ENCODE measurements around the gene KIF17.
A peak's percentile ranks its signal among the peaks of the same experiment; 100 is the strongest.

The KIF17 gene

DNA sequence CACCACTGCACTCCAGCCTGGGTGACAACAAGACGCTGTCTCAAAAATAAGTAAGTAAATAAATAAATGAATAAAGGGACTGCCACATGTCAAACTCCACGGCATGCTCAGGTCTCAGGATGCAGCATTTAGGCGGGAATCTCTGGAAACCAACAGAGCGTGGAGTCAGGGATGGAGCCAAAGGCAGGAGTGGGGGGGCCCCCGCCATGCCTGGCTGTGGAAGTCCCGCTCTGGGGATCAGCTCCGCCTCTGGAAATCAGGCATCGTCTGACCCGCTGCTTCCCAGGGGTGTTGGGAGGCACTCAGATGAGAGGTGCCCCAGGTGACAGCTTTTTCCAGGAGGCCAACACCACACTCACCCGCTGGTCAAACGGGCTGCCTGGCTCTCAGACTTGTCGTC lies 20.2 kb downstream of the KIF17 start:
- TF ChIP-seq CTCF (IDR thresholded peaks at IDR 0.05; ENCODE audit: poor library complexity, severe bottlenecking), result no peak
- ATAC-seq (ENCODE audit: low read depth), result no peak
- Histone ChIP-seq H3K36me3 (ENCODE audit: low read depth) (no peaks in the 10 kb centered on the region), H3K9me3 (ENCODE audit: severe bottlenecking) (no peaks in the 10 kb centered on the region), H3K4me3 (ENCODE audit: severe bottlenecking) (no peak overlapping the region), H3K27ac (ENCODE audit: poor library complexity, severe bottlenecking) (peak overlapping the region; percentile 57), H3K27me3 (ENCODE audit: insufficient read depth, poor library complexity, severe bottlenecking) (no peaks in the 10 kb centered on the region), H3K4me1 (ENCODE audit: insufficient read depth, poor library complexity, severe bottlenecking) (peaks cover 16% of the 10 kb centered on the region)
- no peak for DNase-seq (ENCODE audit: low spot score)

DNA sequence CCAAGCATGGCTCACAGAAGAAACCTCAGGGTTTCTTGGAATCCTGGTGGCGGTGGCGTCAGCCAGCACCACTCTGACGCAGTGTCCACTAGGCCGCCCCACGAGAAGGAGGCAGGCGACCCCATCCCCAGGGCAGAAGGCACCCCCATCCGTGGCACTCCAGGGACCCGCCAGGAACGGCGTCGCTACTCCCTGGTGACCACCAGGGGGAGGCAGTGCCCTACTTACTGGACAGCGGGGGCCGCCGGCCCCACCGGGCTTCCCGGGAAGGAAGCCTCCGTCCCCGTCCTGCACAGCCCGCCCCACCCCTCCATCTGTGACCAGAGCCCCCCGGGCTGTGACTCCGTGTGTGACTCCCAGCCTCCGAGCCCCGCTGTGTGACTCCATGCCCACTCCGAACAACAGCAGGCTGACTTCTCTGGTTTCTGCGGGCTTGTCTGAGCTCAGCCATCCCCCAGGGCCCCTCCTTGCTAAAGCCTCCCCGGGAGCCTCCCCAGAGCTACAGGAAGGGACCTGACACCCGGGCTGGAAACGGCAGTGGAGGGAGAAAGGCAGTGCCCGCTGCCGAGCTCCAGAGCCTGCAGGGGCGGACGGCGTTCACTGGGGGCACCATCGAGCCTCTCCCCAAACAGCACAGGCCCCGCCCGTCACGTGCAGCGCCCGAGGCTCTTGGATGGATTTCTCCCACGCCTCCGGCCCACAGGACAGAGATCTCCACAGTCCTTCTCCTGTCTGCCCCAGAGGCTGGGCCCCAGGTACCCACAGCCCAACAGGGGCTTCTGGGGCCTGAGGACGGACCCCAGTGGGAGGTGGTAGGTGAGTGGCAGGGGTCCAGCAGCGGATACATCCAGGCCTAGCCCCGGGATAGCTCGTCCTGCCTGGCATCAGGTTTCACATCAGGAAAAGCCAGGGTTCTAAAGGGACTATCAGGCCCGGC lies 21.1 kb downstream of the KIF17 start:
- peak; percentile 92 for ATAC-seq (ENCODE audit: low read depth)
- H3K27me3 ChIP-seq (ENCODE audit: insufficient read depth, poor library complexity, severe bottlenecking), result no peaks in the 10 kb centered on the region
- peak; percentile 97 for TF ChIP-seq CTCF (IDR thresholded peaks at IDR 0.05; ENCODE audit: poor library complexity, severe bottlenecking)
- peak overlapping the region; percentile 57 for H3K27ac ChIP-seq (ENCODE audit: poor library complexity, severe bottlenecking)
- no peaks in the 10 kb centered on the region for H3K9me3 ChIP-seq (ENCODE audit: severe bottlenecking)
- H3K4me1 ChIP-seq (ENCODE audit: insufficient read depth, poor library complexity, severe bottlenecking), result peaks cover 16% of the 10 kb centered on the region
- H3K4me3 ChIP-seq (ENCODE audit: severe bottlenecking), result peak overlapping the region; percentile 33
- peak; percentile 93 for DNase-seq (ENCODE audit: low spot score)
- no peaks in the 10 kb centered on the region for H3K36me3 ChIP-seq (ENCODE audit: low read depth)

- Histone ChIP-seq H3K4me1 (ENCODE audit: insufficient read depth, poor library complexity, severe bottlenecking) (peaks cover 16% of the 10 kb centered on the region), H3K36me3 (ENCODE audit: low read depth) (no peaks in the 10 kb centered on the region), H3K4me3 (ENCODE audit: severe bottlenecking) (no peak overlapping the region), H3K27me3 (ENCODE audit: insufficient read depth, poor library complexity, severe bottlenecking) (no peaks in the 10 kb centered on the region), H3K9me3 (ENCODE audit: severe bottlenecking) (no peaks in the 10 kb centered on the region), H3K27ac (ENCODE audit: poor library complexity, severe bottlenecking) (no peak overlapping the region)
- no peak for ATAC-seq (ENCODE audit: low read depth)
- TF ChIP-seq CTCF (IDR thresholded peaks at IDR 0.05; ENCODE audit: poor library complexity, severe bottlenecking), result no peak
- no peak for DNase-seq (ENCODE audit: low spot score)
Observed at GRCh38 chr1:20695515-20695914, 22.3 kb downstream of the KIF17 start.

DNA sequence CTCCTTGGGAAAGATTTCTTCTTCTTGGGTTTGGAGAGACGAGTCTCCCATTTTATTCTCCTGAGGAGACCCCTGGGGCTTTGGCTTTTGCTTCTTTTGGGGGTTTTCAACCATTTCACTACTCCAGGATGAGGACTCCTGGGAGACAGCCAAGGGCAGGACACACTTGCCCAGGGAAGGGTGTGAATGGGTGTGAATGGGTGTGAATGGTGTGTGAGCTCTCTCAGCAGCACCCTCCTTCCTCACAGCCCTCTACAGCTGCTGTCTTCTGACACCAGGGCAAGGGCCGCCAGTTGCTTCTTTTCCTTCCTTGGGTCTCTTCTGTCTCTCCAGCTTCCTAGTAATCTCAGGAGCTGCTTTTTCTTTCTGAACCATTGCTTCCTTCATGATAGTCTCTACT lies 24.2 kb downstream of the KIF17 start:
- Histone ChIP-seq H3K27me3 (ENCODE audit: insufficient read depth, poor library complexity, severe bottlenecking) (no peaks in the 10 kb centered on the region), H3K4me1 (ENCODE audit: insufficient read depth, poor library complexity, severe bottlenecking) (peaks cover 16% of the 10 kb centered on the region), H3K9me3 (ENCODE audit: severe bottlenecking) (no peaks in the 10 kb centered on the region), H3K36me3 (ENCODE audit: low read depth) (no peaks in the 10 kb centered on the region), H3K4me3 (ENCODE audit: severe bottlenecking) (no peak overlapping the region), H3K27ac (ENCODE audit: poor library complexity, severe bottlenecking) (no peak overlapping the region)
- TF ChIP-seq CTCF (IDR thresholded peaks at IDR 0.05; ENCODE audit: poor library complexity, severe bottlenecking), result no peak
- no peak for DNase-seq (ENCODE audit: low spot score)
- ATAC-seq (ENCODE audit: low read depth), result no peak

- H3K9me3 ChIP-seq (ENCODE audit: severe bottlenecking), result no peaks in the 10 kb centered on the region
- H3K4me3 ChIP-seq (ENCODE audit: severe bottlenecking), result no peak overlapping the region
- H3K27ac ChIP-seq (ENCODE audit: poor library complexity, severe bottlenecking), result no peak overlapping the region
- H3K4me1 ChIP-seq (ENCODE audit: insufficient read depth, poor library complexity, severe bottlenecking), result peaks cover under 1% of the 10 kb centered on the region
- no peaks in the 10 kb centered on the region for H3K36me3 ChIP-seq (ENCODE audit: low read depth)
- no peaks in the 10 kb centered on the region for H3K27me3 ChIP-seq (ENCODE audit: insufficient read depth, poor library complexity, severe bottlenecking)
- DNase-seq (ENCODE audit: low spot score), result no peak
- ATAC-seq (ENCODE audit: low read depth), result no peak
- no peak for TF ChIP-seq CTCF (IDR thresholded peaks at IDR 0.05; ENCODE audit: poor library complexity, severe bottlenecking)
Observed at GRCh38 chr1:20691872-20692271, 25.9 kb downstream of the KIF17 start.
